Urothelium cell line (cell line): ENCODE measurements around the gene SLC37A1.

Experiments used
- DNase-seq: peaks from one replicate; pipeline ENCODE4 v3.0.0; 2011; ENCODE audit warnings: low spot score, mixed read lengths
- FAIRE-seq: peaks from 2 replicates; lab custom pipeline; 2011; peaks lifted over from hg19 to GRCh38; lab: Jason Lieb, UNC

The SLC37A1 gene

DNA sequence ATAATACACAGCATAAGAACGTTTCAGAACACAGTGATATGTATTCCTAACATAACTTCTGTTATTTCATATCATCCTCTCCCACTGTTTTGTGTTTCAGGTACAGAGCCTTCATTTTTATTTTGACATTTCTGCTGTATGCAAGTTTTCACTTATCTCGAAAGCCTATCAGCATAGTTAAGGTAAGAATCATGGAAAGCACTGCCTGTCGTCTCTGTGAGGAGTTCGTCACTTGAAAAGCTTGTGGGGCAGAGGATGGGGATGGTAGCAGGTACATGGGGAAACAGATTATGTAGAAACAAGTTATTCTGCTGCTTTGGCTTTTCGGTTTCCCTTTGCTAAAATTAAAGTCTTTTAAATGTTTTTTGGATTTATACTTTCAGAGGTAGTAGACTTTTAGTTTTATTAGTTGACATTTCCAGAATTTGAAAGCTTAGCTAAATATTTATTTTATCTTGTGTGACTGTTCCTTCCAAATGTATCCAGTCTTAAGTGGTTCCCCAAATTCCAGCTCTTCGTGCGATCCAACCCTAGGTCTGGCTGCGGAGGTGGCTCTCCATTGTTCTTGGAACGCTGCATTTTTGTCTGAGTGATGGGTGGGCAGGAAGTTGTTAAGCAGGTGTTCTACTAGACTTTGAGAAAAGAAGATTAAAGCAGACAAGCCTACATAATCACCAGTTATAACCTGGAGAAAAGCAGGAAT, 12.2 kb downstream of the SLC37A1 start:
- FAIRE-seq (no peak), DNase-seq (no peak)

DNA sequence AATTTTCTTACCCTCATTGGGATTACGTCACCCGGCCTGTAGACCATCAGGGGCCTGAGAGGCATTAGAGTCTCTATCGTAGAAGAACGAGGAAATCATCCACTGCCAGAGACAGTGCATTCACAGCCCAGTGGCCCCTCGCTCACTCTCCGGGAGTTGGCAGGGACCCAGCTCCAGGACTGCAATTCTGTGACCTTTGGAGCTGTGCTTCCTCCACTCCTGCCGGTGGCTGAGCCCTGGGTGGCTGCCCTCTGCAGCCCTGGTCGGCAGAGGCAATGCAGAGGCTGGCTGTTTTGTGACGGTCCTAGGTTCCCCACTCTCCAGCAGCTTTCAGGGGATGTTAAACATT, 12.7 kb downstream of the SLC37A1 start:
- DNase-seq (no peak), FAIRE-seq (no peak)

DNA sequence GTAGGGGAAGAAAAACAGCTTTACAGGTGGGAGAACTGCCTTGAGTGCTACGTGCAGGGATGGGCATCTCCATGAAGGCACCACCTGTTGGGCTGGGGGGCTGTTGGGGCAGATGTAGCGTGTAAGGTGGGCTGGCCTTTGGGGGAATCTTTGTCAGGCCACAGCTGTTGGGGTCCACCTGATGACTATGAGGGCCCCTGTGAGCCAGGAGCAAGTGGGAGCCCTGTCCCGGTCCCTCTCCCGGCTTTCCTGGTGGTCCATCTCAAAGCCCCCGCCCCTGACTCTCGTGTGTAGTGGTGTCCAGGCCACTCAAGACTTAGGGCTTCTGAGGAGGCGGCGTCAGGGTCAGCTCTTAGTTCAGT, 13.5 kb downstream of the SLC37A1 start:
- no peak for DNase-seq

DNA sequence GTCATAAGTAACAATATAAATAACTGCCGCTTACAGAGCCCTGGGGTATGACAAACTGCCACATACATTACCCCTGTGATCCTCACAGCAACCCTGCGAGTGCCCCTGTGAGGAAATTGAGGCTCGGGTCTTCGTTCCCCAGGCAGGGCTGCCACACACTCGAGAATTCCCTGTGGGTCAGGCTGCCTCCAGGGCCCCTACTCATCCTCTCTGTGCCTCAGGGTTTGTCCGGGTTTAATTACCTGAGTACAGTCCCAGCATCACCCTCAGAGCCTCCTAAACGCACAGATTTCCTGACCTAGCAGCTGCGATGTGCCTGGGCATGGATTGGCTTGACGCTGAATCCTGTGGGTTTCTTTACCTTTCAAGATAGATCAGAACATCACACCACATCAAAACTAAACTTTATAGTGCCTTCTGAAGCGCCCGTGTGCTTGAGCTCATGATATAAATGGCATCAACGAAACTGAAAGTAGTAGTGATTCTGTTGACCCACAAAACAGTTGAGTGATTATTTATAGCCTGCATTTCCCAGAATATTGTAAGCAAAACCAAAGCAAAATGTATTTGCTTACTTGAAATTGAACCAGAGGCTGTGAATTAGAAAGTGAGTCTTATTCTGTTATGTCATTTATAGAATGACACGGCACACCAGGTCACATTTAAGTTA, 14.0 kb downstream of the SLC37A1 start:
- no peak for DNase-seq
- FAIRE-seq, result no peak

More for the DNA sequence above, 13.5 kb downstream of the SLC37A1 start:
- FAIRE-seq, result no peak

DNA sequence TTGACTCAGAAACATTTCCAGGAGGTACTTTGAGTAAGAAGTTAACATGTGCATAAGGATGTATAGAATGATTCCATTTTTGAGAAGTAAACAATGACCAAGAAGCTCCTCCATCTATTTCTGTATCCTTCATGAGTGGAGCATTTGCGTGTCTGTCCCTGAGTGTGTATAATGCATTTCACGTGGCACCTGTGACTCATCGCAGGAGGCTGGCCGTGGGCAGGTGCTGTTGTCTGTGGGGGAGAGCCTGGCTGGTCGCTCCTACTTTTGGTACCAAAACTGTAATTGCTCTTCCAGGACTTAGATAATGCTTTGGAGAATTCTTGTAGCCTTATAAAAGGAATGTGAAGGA, 16.5 kb downstream of the SLC37A1 start:
- DNase-seq (no peak), FAIRE-seq (no peak)

DNA sequence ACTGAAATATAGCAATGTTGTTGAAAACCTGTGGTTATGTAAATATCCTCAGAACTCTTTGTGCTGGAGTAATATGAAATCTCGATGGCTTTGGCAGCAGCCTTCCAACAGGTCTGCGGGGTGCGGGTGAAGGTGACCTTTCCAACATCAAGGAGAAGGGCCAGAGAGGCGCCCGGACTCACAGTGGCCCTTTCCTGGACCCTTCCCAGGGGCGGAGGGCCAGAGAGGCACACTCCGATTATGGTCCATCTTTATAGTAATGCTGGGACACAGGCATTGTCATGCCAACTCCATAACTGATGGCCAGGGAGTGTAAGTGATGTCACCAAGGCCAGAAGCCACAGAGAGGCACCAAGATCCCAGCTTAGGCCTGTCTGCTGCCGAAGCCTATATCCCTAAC, 18.1 kb downstream of the SLC37A1 start:
- DNase-seq, result no peak
- FAIRE-seq, result no peak

DNA sequence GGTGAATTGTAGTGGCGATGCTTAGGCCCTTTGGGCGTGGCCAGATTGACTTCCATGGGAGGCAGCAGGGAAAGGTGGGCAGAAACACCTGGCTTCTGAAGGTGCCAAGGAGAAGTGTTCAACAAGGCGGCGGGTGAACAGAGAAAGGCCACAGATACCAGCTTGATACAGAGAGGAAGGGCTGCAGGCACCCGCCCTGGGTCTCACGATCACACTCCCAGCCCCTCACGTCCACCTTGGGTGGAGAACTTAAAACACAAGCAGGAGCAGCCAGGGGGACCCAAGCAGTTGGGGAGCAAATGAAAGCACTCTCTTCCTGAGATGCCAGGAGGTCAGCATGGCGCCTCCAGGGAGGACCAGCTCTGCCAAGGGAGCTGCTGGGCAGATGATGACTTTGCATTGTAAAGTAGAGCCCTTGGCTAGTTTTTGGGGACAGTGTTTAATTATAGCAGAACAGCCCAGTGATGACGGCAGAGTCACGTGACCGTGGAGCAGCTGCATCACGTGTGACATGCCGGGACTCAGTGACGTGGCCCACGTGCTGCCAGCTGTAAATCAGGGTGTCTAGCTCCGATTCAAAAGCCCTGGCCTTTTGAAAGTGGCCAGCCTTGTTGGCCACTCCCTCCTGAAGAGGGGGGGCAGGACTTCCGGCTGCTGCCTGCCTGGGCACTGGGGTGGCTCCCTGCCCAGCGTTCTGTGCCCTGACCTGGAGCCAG, 19.0 kb downstream of the SLC37A1 start:
- FAIRE-seq (no peak), DNase-seq (no peak)

DNA sequence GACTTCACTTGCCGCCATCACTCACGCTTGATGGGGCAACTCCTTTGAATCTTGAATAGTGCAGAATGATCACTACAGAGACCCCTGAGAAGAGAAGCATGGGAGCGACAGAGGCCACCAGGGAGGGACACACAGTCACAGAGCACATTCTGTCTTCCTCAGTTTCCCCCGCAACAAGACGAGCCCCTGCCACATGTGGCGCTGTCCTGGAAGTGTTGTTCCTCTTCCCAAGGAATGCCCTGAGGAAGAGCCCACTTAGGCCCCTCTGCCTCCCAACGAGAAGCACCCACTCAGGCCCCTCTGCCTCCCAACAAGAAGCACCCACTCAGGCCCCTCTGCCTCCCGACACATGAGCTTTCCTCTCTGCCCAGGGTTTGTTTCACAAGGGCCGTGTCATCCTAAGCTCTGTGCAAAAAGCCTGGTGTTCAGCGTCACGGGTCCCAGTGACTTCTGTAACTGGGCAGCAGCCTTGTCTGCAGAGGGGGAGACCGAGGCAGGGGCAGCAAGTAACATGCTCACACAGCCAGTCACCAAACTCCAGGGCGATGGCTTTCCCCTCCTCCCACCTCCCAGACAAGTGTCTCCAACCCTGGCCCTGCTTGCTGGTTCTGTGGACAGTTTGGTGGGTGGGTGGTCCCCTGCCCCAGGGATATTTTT, 19.8 kb downstream of the SLC37A1 start:
- FAIRE-seq, result no peak
- no peak for DNase-seq

DNA sequence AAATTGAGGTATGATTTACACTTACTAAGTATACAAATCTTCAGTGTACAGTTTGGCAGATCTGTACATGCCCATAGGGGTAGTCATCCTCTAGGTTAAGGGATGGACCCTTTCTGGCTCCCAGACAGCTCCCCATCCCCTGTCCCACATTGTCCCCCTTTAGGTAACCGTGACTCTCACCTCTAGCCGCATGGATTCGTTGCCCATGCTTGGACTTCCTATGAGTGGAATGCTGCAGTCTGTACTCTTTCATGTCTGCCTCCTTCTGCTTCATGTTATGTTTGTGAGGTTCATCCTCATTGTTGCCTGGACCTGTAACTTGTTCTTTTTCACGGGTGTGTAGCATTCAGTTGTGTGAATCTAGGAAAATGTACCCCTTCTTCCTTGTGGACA, 20.3 kb downstream of the SLC37A1 start:
- DNase-seq (no peak), FAIRE-seq (no peak)

DNA sequence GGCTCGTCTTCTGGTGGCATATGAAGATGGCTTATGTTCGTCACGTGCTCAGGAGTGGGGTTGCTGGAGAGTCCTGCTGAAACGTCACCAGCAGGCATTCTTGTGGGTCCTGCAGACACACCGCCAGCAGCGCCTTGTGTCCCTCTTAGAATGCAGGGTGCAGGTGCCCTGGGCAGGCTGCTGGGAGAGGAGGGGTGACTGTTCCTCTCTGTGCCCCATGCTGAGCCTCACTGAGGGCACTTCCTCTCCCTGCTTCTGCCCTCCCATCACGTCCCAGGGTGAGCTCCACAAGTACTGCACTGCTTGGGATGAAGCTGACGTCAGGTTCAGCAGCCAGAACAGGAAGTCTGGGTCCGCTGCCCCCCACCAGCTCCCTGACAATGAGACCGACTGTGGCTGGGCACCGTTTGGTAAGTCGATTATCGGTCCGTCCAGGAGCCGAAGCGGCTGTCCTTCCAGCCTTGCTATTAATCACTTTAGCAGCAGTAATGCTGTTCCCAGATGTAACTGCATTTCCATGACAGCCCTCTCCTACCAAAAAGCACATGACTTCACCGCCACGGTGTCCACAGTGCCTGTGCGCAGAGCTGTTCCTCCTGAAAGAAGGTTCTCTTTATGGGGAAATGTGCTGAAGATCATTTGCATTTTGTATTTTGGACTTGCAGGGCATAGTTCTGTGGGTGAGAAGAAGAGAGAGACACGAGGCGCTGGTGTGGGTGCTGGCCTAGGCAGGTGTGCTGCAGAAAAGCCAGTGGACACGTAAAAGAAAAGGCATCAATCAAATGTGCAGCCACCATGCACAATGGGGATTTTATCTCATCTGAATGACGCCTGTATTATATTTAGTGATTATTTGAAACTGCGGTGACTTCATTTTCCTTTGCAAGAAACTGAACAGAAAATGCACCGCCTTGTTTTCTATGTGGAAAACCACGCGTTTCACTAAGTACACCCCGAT, 21.0 kb downstream of the SLC37A1 start:
- FAIRE-seq, result no peak

DNA sequence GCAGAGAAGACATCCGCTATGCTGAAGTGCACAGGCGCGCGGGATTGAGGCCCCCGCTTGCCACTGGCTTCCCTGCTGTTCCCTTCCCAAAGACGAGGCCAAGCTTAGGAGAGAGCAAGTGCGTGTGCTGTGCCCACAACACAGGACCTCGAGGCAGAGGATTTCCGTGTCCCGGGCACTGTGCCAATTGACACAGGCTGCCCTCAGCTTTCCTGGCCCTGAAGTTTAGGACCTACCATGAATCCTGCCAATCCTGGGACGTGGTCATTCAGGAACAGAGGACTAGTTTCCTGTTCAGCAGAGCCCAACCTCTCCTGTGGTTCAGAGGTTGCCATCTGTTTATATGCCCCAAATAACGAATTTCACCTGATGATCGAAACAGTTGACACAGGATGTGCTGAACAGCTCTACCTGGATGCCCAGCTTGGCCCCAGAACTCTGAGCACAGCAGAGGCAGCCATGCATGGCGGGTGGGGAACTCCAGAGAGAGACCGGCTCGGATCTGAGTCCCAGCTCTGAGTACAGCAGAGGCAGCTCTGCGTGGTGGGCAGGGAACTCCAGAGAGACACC, 22.0 kb downstream of the SLC37A1 start:
- FAIRE-seq, result no peak

More for the DNA sequence above, 21.0 kb downstream of the SLC37A1 start:
- no peak for DNase-seq

DNA sequence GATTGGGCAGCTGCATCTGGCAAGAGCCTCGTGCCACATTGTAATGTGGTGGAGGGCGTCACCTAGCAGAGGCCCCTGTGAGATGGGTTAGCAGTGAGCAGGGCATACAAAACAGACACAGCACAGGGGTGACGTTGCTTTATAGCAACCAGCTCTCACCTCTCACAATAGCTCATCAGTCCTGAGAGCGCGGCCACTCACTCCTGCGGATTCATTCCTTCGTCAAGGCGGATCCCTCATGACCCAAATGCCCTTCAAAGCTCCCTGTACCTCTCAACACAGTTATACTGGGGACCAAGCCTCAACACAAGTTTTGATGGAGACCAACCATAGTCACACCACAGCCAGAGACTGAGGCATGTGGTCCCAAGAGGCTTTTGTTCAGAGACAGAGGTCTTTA, 22.9 kb downstream of the SLC37A1 start:
- FAIRE-seq (no peak), DNase-seq (no peak)

More for the DNA sequence above, 22.0 kb downstream of the SLC37A1 start:
- DNase-seq, result no peak

DNA sequence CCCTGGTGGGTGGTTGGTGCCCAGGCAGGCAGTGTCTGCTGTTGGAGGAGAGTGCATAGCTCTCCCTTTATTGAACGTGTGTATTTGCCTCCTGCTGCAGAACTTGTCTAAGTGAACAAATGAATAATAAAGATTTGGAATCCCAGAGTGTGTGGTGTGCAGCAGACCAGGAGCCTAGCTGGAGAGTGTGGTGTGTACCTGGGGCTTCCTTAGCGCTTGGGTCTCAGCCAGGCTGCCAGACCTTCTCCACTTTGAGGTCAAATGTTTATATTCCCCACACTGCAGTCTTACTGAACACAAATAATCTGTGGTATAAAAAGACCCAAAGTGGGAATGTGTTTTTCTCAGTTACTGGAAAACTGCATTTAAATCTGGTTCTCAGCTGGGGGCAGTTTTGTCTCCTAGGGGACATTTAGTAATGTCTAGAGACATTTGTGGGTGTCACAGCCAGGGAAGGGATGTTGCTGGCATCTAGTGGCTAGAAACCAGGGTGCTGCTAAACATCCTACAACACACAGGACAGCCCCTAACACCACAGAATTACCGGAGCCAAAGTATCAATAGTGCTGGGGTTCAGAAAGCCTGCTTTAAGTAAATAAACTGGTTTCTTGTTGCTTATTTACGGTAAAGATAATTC, 23.6 kb downstream of the SLC37A1 start:
- FAIRE-seq (no peak), DNase-seq (no peak)

DNA sequence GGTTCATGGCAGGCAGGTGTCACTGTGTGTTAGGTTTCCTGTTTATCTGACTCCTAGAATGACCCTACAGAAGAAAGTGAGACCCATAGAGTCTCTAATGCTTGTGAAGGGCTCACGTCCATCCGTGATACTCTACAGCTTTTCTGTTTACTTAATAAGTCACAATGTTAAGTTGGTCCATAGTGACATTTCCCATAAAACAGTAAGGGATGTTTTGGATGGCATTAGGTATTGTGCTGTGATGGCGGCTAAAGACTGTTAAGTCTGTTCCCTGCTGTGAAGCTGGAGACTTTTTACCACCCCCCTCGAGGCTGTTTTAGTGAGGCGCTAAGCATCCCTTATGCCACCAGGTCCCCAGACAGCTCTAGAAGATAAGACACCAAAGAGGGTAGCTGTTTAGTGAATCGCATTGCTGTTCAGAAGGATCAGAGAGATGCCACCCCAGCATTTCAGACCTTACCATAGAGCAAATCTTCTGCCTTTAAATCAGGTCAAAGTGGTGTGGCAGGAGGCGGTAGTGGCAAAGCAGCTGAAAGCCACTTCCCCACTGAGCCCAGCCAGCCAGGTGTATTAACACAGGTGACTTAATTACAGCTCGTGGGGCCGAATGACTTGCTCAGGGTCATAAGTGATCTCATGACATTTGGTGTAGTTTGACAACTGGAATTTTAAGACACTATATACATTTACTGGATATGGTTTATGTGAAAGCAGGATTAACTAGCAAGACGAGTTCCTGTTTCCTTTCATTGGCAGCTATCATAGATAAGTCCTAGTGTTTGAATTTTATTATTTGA, 25.0 kb downstream of the SLC37A1 start:
- FAIRE-seq (no peak), DNase-seq (no peak)

DNA sequence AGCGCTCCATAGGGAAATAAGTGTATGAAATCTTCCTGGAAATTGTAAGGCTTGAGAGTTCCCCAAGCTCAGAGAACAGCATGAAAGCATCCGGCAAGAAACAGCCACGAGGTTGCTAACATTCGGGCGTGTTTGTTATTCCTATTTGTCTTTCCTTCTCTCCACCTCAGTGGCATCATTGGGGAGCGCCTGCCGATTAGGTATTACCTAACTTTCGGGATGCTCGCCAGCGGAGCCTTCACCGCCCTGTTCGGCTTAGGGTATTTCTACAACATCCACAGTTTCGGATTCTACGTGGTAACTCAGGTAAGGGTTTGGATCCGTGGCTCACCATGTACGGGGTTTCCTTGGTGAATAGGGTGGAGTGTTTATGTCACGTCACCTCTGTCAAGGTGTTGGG, 25.7 kb downstream of the SLC37A1 start:
- FAIRE-seq, result no peak

DNA sequence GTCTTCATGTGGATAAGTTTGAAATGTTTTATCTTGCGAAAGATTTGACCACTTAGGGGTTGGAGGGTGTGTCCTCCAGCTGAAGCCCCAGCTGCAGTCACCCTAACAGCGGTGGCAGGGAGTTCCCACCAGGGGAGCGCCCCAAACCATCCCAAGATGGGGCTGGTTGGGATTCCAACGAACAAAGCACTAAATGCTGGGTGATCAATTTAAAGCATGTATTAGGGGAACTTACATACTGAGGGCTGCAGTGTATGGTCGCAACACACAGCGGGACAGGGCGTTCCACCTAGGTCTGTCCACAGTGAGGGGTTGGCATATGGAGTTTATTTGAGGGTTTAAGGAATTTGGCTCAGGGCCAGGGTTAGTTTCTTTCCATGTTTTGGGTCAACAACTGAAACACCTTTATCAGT, 26.3 kb downstream of the SLC37A1 start:
- DNase-seq (no peak), FAIRE-seq (no peak)

More for the DNA sequence above, 25.7 kb downstream of the SLC37A1 start:
- no peak for DNase-seq

DNA sequence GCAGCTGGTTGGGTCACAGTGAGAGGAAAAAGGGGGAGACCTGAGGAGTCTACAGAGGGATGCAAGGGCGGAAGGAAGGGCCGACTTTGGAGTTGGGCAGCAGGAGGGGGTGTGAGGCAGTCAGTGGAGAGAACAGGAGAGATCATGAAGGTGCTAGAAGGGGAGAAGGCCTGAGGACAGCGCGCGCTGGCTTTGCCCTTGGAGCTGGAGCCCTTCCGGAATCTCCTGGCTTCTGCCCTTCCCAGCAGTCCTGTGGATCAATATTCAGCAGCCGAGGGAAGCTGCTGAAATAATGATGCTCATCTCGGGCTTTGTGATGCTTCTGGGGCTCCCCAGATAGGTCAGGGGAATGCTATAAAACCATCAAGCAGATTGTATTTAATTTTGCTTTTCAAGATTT, 26.7 kb downstream of the SLC37A1 start:
- FAIRE-seq (no peak), DNase-seq (no peak)

DNA sequence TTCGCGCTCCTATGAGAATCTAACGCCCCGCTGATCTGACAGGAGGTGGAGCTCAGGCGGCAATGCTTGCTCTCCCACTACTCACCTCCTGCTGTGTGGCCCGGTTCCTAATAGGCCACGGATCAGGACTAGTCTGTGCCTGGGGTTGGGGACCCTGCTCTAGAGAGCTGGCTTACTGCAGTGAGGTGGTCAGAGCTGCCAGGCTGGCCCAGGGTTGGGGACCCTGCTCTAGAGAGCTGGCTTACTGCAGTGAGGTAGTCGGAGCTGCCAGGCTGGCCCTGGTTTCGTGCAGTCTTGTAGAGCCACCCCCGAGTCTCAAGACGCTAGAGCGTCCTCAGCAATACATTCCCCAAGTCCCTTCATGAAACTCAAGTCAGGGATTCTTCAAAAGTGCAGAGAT, 27.5 kb downstream of the SLC37A1 start:
- DNase-seq (no peak), FAIRE-seq (no peak)

DNA sequence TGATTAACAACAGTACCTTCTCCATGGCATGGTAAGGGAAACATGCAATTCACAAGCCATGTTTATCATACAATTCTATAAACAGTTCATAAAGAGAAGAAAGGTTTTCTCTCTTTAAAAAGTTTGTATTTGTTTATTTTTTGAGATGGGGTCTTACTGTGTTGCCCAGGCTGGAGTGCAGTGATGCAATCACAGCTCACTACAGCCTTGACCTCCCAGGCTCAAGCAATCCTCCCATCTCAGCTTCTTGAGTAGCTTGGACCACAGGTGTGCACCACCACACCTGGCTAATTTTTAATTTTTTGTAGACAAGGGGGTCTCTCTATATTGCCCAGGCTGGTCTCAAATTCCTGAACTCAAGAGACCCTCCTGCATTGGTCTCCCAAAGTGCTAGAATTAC, 28.0 kb downstream of the SLC37A1 start:
- DNase-seq, result no peak
- no peak for FAIRE-seq
